ENCODE measurements around the gene C1orf52.

The C1orf52 gene

GRCh38 chr1:85230305-85230977 is 29.0 kb downstream of the C1orf52 start:
- no peak for DNase-seq (ENCODE audit: low read depth, low spot score)

- no peak for DNase-seq (ENCODE audit: low read depth, low spot score)
Observed at GRCh38 chr1:85229574-85230097, 29.8 kb downstream of the C1orf52 start.

- no peak for DNase-seq (ENCODE audit: low read depth, low spot score)
Observed at GRCh38 chr1:85228972-85229371, 30.5 kb downstream of the C1orf52 start.

- DNase-seq (ENCODE audit: low read depth, low spot score): no peak
Observed at GRCh38 chr1:85225624-85226380, 33.7 kb downstream of the C1orf52 start.

GRCh38 chr1:85224734-85225623 is 34.5 kb downstream of the C1orf52 start:
- DNase-seq (ENCODE audit: low read depth, low spot score): no peak

GRCh38 chr1:85224295-85224694 is 35.2 kb downstream of the C1orf52 start:
- DNase-seq (ENCODE audit: low read depth, low spot score): no peak

GRCh38 chr1:85223334-85223733 is 36.1 kb downstream of the C1orf52 start:
- no peak for DNase-seq (ENCODE audit: low read depth, low spot score)

GRCh38 chr1:85220756-85221201 is 38.7 kb downstream of the C1orf52 start:
- no peak for DNase-seq (ENCODE audit: low read depth, low spot score)

- no peak for DNase-seq (ENCODE audit: low read depth, low spot score)
Observed at GRCh38 chr1:85219853-85220610, 39.4 kb downstream of the C1orf52 start.

- DNase-seq (ENCODE audit: low read depth, low spot score): no peak
Observed at GRCh38 chr1:85216697-85217096, 42.8 kb downstream of the C1orf52 start.

GRCh38 chr1:85214654-85215053 is 44.8 kb downstream of the C1orf52 start:
- no peak for DNase-seq (ENCODE audit: low read depth, low spot score)

GRCh38 chr1:85208488-85208887 is 51.0 kb downstream of the C1orf52 start:
- no peak for DNase-seq (ENCODE audit: low read depth, low spot score)

GRCh38 chr1:85203573-85204171 is 55.8 kb downstream of the C1orf52 start:
- no peak for DNase-seq (ENCODE audit: low read depth, low spot score)

- no peak for DNase-seq (ENCODE audit: low read depth, low spot score)
Observed at GRCh38 chr1:85202864-85203255, 56.6 kb downstream of the C1orf52 start.

GRCh38 chr1:85202092-85202863 is 57.2 kb downstream of the C1orf52 start:
- no peak for DNase-seq (ENCODE audit: low read depth, low spot score)

- DNase-seq (ENCODE audit: low read depth, low spot score): peak; percentile 13
Observed at GRCh38 chr1:85201340-85202091, 57.9 kb downstream of the C1orf52 start.

- no peak for DNase-seq (ENCODE audit: low read depth, low spot score)
Observed at GRCh38 chr1:85200463-85201339, 58.8 kb downstream of the C1orf52 start, which contains the start of gene SYDE2. Gene SYDE2, minus strand, starts transcription at chr1:85201016. Its CDS starts 20 bp downstream, at chr1:85200996.

All from smooth muscle cell of the brain vasculature (primary cell).